HEK293 (cell line): Measurements from ENCODE around the gene TLCD3B.

Source experiments
- CTCF ChIP-seq: fragments of 450-650 bp; formaldehyde crosslinking; IDR thresholded peaks from 2 replicates; pipeline ENCODE4 v1.5.1; 2016; ENCODE audit warnings: missing biosample characterization, missing genetic modification characterization
- GLI4 ChIP-seq: fragments of 450-650 bp; formaldehyde crosslinking; IDR thresholded peaks from 2 replicates; pipeline ENCODE4 v1.5.1; 2016; ENCODE audit warnings: missing biosample characterization, missing genetic modification characterization
- KLF16 ChIP-seq: fragments of 450-650 bp; formaldehyde crosslinking; IDR thresholded peaks from 2 replicates; pipeline ENCODE4 v1.5.1; 2017; ENCODE audit warnings: missing biosample characterization, missing genetic modification characterization
- PRDM10 ChIP-seq: fragments of 450-650 bp; formaldehyde crosslinking; IDR thresholded peaks from 2 replicates; pipeline ENCODE4 v1.5.1; 2016; ENCODE audit warnings: missing biosample characterization, missing genetic modification characterization
- SP2 ChIP-seq: fragments of 450-650 bp; formaldehyde crosslinking; IDR thresholded peaks from 2 replicates; pipeline ENCODE4 v1.5.1; 2016; ENCODE audit warnings: missing biosample characterization, missing genetic modification characterization
- YY1 ChIP-seq: fragments of 450-650 bp; formaldehyde crosslinking; IDR thresholded peaks from 2 replicates; pipeline ENCODE4 v1.5.1; 2018; ENCODE audit warnings: missing biosample characterization, missing genetic modification characterization
- ZNF155 ChIP-seq: fragments of 450-650 bp; formaldehyde crosslinking; IDR thresholded peaks from 2 replicates; pipeline ENCODE4 v1.5.1; 2016; ENCODE audit warnings: missing biosample characterization, missing genetic modification characterization
- ZNF2 ChIP-seq: fragments of 450-650 bp; formaldehyde crosslinking; IDR thresholded peaks from 2 replicates; pipeline ENCODE4 v1.5.1; 2016; ENCODE audit warnings: missing biosample characterization, missing genetic modification characterization
- ZNF623 ChIP-seq: fragments of 450-650 bp; formaldehyde crosslinking; IDR thresholded peaks from 2 replicates; pipeline ENCODE4 v1.5.1; 2016; ENCODE audit warnings: missing biosample characterization, missing genetic modification characterization
- ZNF624 ChIP-seq: fragments of 450-650 bp; formaldehyde crosslinking; IDR thresholded peaks from 2 replicates; pipeline ENCODE4 v1.5.1; 2017; ENCODE audit warnings: missing biosample characterization, missing genetic modification characterization

- no peak for TF ChIP-seq YY1
- no peak for TF ChIP-seq CTCF (tag by site-specific recombination)
- no peak for TF ChIP-seq ZNF155
- no peak for TF ChIP-seq PRDM10 (tag by site-specific recombination)
- no peak for TF ChIP-seq ZNF623 (tag by site-specific recombination)
- no peak for TF ChIP-seq GLI4 (tag by site-specific recombination)
- TF ChIP-seq ZNF624 (tag by site-specific recombination): no peak
- TF ChIP-seq SP2: no peak
- no peak for TF ChIP-seq ZNF2
- no peak for TF ChIP-seq KLF16 (tag by site-specific recombination)
Measured at GRCh38 chr16:29996766-29997250, 34.3 kb downstream of the TLCD3B start.
